ENCODE results near the gene TGFBR2. TPM values are rescaled to one million over a fixed set of nuclear protein-coding genes. Genes with fewer than 3 reads are reported as not detected.

Gene TGFBR2
- total RNA-seq, 1 donor from 2014 or later: 177 TPM

DNA sequence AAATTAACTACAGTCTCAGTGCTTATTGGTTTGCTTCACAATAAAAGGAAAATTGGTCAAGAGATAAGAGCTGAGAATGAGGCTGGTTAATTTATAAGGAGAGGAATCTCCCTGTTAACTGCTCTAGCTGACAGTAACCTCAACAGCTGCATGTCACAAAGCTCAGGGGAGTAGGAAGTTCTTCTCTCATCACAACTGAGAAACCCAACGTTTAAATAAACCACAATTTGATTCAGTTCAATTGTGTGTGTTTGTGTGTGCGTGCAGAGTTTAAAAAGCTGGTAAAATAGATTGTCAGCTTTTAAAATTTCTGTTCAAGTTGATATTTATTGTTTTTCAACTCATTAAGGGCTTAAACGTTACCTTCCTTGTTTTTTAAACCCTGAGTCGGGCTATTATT, 3.5 kb upstream of the TGFBR2 start:
- DNase-seq (ENCODE audit: low spot score): no peak

GRCh38 chr3:30604093-30604492, 2.3 kb upstream of the TGFBR2 start:
- DNase-seq (ENCODE audit: low spot score): no peak

DNA sequence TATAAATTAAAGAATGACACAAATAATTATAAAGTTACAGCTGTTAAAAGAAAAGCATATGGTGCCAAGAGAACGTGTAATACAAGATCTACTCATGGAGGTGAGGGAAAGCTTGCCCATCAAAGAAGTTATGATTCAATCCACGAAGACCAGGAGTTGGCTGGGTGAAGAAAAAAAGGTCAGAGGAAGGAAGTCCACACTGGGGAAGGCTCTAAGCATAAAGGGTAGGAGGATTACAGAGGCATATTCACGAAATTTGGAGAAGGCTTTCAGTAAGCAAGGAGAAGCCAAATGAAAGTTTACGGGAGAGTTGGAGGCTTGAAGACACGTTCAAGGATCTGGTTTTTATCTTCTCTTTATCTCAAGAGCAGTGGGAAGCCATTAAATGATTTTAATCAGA, 1.8 kb upstream of the TGFBR2 start:
- DNase-seq (ENCODE audit: low spot score): no peak

- DNase-seq (ENCODE audit: low spot score): no peak
These were observed 1.4 kb upstream of the TGFBR2 start for GRCh38 chr3:30605005-30605404.

GRCh38 chr3:30605706-30606300, 598 bp upstream of the TGFBR2 start:
- DNase-seq (ENCODE audit: low spot score): no peak

- DNase-seq (ENCODE audit: low spot score): peak; percentile 82
These were observed 832 bp downstream of the TGFBR2 start for GRCh38 chr3:30607032-30607833.

DNA sequence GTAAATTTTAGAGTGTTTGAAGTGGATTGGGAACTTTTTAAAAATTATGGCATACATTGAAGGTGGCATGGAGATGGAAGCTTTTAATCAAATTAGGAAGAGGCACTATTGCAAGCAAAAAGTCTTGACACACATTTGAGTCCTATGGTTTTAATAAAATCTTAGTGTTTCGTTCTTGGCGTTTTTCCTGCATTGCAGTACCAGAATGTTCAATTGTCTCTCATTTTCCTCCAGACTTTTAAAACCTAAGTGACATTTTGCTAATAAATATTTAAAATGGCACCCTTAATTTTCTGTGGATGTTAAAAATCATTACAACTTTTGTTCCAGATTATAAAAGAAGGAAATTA, 2.2 kb downstream of the TGFBR2 start:
- DNase-seq (ENCODE audit: low spot score): no peak

- no peak for DNase-seq (ENCODE audit: low spot score)
These were observed 3.7 kb downstream of the TGFBR2 start for GRCh38 chr3:30609930-30610701.

DNA sequence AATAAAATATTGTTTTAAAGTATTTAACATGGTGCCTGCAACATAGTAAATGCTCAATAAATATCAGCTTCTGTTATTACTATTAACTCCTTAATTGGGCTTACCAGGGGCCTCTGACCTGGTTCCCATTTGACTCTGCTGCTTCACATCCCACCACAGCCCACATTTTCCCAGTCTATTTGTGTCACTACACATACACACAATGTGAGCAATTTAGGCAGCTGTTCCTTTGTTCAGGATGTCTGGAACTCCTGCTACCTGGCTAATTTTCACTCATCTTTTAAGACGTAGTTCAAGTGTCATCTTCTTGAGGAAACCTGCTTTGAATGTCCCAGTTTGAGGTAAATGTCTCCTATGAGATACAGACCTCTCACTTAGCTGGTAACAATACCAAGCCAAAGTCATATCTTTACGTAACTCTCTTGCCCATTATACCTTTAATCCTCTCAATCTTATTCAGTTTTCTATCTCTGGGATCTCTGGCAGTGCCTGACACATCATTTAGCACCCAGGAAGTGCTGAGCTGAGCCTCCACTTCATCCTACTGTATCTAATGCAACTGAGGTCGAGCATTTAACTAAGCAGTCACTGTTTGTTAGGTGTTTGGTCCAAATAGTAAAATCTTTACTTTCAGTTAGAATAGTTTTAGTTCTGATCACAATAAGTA, 4.4 kb downstream of the TGFBR2 start:
- no peak for DNase-seq (ENCODE audit: low spot score)

DNA sequence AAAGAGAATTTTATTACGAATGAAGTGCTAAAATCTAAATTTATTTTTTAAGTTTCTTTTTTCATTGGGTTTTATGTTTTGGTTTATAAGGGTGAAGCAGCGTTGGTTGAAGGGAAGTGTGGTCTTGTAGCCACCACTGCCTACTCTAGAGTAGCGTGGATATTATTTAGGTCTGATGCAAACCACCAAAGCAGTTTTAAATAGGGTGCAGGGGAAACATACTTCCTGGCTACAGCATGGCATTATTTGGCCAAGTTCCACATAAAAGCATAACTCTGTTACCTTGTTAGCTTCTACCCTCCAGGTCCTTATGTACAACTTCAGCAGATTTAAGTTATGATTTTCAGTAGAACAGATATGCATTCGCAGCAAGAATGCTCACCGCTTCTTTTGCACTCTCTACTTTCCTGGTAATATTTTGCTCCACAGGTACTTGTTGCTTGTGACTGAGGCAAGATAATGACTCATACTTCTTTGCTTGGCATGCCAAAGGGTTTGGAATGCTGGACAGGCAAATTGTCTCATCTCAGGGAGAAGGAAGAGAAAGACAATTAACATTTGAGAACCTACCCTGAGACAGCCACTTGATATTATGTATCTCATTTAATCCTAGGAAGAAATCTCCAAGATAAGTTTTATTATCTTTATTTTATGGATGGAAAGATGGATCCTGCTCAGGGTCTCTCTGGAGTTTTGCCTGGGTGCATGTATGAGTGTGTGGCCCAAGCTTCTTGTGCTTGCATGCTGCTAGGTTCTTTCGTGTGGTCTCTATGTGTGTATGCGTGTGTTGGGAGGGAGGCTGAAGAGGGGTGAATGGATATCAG, 5.4 kb downstream of the TGFBR2 start:
- no peak for DNase-seq (ENCODE audit: low spot score)

DNA sequence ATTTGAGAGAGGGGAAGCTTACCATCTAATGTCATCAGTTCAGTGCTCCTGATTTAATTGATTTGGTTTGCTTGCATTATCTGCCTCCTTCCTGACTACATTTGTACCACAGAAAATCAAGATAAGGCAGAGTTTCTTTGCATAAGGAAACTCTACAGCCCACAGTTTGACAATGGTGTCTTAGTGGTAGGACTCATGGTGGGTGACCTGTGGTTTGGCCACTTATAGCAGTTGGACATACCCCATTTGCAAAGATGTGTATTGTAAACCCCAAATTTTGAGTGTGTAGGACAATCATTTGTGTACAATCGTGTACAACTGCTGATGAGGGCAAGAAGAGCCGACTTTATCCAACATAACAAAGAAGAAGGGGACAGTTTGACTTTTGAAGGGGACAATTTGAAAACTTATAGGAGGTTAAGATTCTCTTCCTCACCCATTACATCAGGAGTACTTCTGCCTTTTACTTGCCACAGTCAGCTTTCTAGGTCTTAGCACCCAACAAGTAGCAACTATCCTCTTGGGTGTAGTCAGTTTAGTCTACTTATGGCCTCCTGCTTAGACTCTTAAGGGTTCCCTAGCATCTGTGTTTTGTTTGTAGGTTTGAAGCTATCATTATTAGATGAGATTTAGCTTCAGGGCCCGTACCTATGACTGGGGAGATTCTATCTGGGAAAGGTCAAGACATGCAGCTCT, 6.2 kb downstream of the TGFBR2 start:
- no peak for DNase-seq (ENCODE audit: low spot score)

- no peak for DNase-seq (ENCODE audit: low spot score)
These were observed 6.9 kb downstream of the TGFBR2 start for GRCh38 chr3:30613133-30613825.

DNA sequence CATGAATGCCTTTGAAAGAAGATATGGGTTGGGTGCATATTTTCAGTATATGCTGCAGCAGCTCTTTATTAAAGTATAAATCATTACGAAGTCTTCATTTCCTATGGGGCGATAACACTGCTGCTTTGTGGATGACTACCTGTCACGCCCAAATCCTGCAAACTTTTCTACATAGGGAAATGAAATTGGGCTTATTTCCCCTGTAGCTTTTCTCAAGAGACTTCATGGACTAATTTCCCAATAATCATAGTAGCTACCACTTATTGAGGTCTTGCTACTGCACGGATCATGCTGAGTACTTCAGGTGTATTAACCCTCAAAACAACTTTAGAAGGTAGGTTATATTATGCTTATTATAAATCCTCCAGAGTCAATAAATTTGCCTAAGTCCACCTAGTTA, 8.0 kb downstream of the TGFBR2 start:
- no peak for DNase-seq (ENCODE audit: low spot score)

DNA sequence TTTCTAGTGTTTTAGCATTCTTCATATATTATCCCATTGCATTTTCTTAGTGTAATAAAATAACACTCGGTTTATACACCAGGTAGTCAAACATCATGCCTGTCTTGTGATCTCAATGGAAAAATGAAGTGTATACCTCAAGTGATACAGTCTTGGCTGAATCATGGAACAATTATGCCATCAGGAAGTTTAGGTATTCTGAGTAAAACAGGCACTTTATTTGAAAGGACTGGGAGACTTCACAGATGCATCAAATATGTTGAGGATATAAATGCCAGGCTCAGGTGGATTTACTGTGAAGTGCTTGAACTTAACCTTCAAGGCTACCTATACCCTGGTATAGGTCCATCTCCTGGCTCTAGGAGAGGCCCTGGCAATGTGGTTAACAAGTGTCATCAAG, 8.5 kb downstream of the TGFBR2 start:
- no peak for DNase-seq (ENCODE audit: low spot score)

DNA sequence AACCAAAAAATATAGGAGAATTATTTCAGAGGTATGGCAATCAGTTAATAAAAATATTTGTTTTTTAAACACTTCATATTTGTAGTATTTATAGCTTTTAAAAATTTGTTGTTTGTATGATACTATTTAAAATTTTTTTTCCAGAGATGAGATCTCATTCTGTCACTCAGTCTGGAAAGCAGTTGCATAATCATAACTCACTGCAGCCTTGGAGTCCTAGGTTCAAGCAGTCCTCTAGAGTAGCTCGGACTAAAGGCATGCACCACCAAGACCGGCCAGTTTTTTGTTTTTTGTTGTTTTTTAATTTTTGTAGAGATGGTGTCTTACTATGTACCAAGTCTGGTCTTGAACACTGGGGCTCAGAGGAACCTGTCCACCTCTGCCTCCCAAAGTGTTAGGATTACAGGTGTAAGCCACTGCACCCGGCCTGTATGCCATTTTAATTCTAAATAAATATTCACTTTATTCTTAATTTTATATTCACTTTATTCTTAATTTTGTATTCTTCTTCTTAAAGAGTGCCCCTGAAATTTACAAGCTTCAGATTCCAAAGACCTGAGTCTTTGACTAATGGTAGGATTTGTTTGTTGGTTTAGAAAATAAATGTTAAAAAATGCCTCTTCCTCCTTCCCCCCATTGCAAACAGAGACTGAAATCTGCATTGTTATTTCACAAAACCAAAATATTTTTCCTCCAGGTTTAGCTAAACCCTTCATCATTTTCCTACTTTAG, 9.4 kb downstream of the TGFBR2 start:
- no peak for DNase-seq (ENCODE audit: low spot score)

DNA sequence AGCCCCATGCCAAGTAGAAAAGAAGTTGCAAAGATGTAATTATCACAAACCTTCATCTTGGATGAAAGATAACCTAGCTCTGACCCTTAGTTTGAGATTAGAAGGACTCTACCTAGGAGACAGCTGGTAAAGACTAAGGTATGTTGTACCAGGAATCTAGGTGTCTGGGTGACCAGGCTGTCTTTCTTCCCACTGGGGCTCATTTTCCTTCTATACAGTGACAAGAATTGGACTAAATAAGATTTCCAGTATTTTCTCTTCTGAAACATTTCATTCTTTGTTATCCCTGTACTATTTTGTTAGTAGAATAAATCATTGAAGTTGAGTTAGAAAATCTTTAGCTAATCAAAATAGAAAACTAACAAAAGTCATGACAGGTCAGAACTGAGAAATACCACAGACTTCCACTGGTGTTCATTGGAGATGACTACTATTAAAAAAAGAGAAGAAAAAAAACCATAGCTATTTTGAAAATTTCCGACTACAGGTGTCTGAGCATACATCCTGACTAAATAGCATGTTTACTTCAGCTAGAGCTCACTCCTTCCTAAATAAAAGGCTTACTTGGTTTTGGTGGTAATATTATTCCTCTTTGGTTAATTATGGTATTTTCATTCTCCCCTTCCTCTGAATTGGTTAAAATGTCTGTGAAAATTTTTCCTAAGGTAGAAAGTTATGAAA, 10.1 kb downstream of the TGFBR2 start:
- no peak for DNase-seq (ENCODE audit: low spot score)

DNA sequence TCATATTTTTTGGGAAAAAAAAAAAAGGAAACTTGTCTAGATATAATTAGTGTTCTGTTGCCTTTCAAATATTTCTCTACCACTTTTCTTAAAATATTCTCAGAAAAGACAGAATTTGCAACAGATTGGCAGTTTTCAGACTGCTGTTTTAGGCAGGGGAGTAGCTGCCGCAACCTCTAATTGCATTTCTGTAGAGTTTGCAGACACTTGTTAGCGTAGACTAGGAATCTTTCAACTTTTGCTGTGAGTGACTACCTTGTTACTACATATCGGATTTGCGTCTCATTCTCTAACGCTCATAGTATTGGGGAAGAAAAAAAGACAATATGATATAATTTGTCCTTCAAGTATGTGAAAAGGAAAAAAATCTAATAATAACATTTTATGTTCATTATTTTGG, 10.7 kb downstream of the TGFBR2 start:
- no peak for DNase-seq (ENCODE audit: low spot score)

GRCh38 chr3:30617653-30618052, 11.3 kb downstream of the TGFBR2 start:
- DNase-seq (ENCODE audit: low spot score): no peak

GRCh38 chr3:30618526-30618925, 12.1 kb downstream of the TGFBR2 start:
- DNase-seq (ENCODE audit: low spot score): no peak

Measured in ureter (tissue), 1 donor.